DND-41 (cell line): ENCODE measurements around the gene AMACR.

Source experiments
- ATAC-seq: fragments of 200-7000 bp; cut with Tn5 transposase; 3 replicates; pipeline ENCODE4 v1.9.1; 2021; ENCODE audit warnings: low read depth; ENCODE audit not compliant: insufficient read depth
- DNase-seq: peaks from one replicate; pipeline ENCODE4 v3.0.0-alpha.2; 2020
- H2AFZ ChIP-seq: 2 replicates; pipeline ENCODE4 v1.6.0; 2012; ENCODE audit warnings: low read depth, low read length
- H3K27ac ChIP-seq: 2 replicates; pipeline ENCODE4 v1.5.1; 2012; ENCODE audit warnings: low read length, inconsistent platforms
- H3K27me3 ChIP-seq: fragments of 200-600 bp; sonication (generic); 2 replicates; pipeline ENCODE4 v1.6.0; 2012; ENCODE audit warnings: low read length, mild to moderate bottlenecking, inconsistent platforms; ENCODE audit not compliant: insufficient read depth, poor library complexity
- H3K36me3 ChIP-seq: 2 replicates; pipeline ENCODE4 v1.5.1; 2012; ENCODE audit warnings: low read length, inconsistent platforms; ENCODE audit not compliant: insufficient read depth
- H3K4me1 ChIP-seq: 2 replicates; pipeline ENCODE4 v1.5.1; 2012; ENCODE audit warnings: mild to moderate bottlenecking, low read length; ENCODE audit not compliant: insufficient read depth
- H3K4me2 ChIP-seq: 2 replicates; pipeline ENCODE4 v1.6.0; 2012; ENCODE audit warnings: mild to moderate bottlenecking, moderate library complexity, low read length, inconsistent platforms; ENCODE audit not compliant: insufficient read depth
- H3K4me3 ChIP-seq, 2 experiments: fragments of 200-600 bp in 1 of 2; shearing (Covaris generic) in 1 of 2; 2 replicates each; pipeline ENCODE4 v1.5.1; 2012 to 2016; ENCODE audit warnings: inconsistent platforms in 2 of 2, low read length in 2 of 2, mild to moderate bottlenecking in 2 of 2, low read depth in 1 of 2, moderate library complexity in 1 of 2
- H3K79me2 ChIP-seq: 2 replicates; pipeline ENCODE4 v1.6.0; 2012; ENCODE audit warnings: low read length, inconsistent platforms; ENCODE audit not compliant: insufficient read depth
- H3K9ac ChIP-seq: 2 replicates; pipeline ENCODE4 v1.6.0; 2012; ENCODE audit warnings: low read depth, mild to moderate bottlenecking, inconsistent platforms, low read length, moderate library complexity
- H3K9me3 ChIP-seq: 2 replicates; pipeline ENCODE4 v1.5.1; 2012; ENCODE audit warnings: low read length, moderate library complexity, mild to moderate bottlenecking, inconsistent platforms; ENCODE audit not compliant: insufficient read depth, severe bottlenecking
- H4K20me1 ChIP-seq: 2 replicates; pipeline ENCODE4 v1.6.0; 2012; ENCODE audit warnings: low read length; ENCODE audit not compliant: insufficient read depth
- EZH2 ChIP-seq: IDR thresholded peaks from 3 replicates; pipeline ENCODE4 v1.6.1; 2012; ENCODE audit warnings: borderline replicate concordance, low read depth, mild to moderate bottlenecking, moderate library complexity, low read length, inconsistent platforms; ENCODE audit not compliant: severe bottlenecking
- TF ChIP-seq, protein P1 (sequence below): IDR thresholded peaks from 2 replicates; pipeline ENCODE4 v1.5.1; 2012; ENCODE audit warnings: borderline replicate concordance, low read length, moderate library complexity, mild to moderate bottlenecking; ENCODE audit not compliant: poor library complexity, severe bottlenecking; ENCODE audit errors: extremely low read depth

The AMACR gene

DNA sequence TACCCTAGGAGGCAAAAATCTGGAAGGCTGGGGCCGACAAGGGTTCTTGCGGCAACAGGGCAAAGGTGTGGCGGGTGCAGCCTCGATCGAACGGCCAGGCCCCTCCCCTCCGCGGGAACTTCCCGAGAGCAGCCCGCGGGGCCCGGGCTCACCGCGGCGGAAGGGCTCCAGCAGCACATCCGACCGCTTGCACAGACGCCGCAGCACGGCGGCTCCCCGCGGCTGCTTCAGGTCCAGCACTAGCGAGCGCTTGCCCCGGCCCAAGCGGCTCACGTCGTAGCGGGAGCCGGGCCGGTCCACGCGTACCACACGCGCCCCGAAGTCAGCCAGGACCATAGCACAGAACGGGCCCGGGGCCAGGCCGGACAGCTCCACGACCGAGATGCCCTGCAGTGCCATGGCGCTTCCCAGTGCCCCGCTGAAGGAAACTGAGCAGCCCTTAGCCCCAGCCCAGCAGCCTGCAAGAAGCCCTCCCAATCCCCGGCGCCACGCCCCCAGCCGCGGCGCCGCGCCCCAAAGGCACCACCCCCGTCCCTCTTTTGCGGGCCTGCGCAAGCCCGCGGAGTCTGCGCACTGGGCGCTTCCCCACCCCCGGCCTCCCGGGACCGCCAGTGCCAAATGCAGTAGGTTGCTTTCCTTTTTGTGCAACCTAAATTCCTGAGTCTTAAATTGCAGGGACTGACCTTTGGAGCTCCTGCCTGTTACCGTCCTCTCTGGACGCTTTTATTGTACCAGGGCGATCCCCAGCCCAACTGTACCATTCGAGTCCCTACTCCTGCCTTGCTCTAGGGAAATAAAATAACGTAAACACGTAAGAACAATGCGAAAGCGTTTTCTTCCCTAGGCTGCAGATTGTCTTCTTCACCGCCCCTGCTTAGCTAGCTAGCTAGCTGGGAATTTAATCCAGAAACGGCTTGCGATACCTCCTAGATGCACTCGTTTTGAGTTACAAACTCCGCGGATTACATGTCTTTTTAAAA, at the start of gene AMACR:
Gene AMACR, minus strand, starts transcription at position 430 of the 980 bp plus-strand sequence. Its CDS starts 31 bp downstream, at position 399.
- Histone ChIP-seq H3K79me2 (peaks cover 8% of the 10 kb centered on the region), H3K4me3 (peak within 1 kb of the TSS; percentile 44 to 75), H3K27me3 (no peaks in the 10 kb centered on the region), H2AFZ (peak within 1 kb of the TSS; percentile 89), H4K20me1 (no peaks in the 10 kb centered on the region), H3K4me1 (peaks cover 24% of the 10 kb centered on the region), H3K27ac (peak within 1 kb of the TSS; percentile 96), H3K9ac (peak within 1 kb of the TSS; percentile 72), H3K9me3 (no peaks in the 10 kb centered on the region), H3K4me2 (peak within 1 kb of the TSS; percentile 90), H3K36me3 (peaks cover 20% of the 10 kb centered on the region)
- TF ChIP-seq EZH2, result no peak
- TF ChIP-seq, protein P1, sequence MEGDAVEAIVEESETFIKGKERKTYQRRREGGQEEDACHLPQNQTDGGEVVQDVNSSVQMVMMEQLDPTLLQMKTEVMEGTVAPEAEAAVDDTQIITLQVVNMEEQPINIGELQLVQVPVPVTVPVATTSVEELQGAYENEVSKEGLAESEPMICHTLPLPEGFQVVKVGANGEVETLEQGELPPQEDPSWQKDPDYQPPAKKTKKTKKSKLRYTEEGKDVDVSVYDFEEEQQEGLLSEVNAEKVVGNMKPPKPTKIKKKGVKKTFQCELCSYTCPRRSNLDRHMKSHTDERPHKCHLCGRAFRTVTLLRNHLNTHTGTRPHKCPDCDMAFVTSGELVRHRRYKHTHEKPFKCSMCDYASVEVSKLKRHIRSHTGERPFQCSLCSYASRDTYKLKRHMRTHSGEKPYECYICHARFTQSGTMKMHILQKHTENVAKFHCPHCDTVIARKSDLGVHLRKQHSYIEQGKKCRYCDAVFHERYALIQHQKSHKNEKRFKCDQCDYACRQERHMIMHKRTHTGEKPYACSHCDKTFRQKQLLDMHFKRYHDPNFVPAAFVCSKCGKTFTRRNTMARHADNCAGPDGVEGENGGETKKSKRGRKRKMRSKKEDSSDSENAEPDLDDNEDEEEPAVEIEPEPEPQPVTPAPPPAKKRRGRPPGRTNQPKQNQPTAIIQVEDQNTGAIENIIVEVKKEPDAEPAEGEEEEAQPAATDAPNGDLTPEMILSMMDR, result peak; percentile 11
- DNase-seq, result peak; percentile 94
- ATAC-seq, result peak; percentile 93

DNA sequence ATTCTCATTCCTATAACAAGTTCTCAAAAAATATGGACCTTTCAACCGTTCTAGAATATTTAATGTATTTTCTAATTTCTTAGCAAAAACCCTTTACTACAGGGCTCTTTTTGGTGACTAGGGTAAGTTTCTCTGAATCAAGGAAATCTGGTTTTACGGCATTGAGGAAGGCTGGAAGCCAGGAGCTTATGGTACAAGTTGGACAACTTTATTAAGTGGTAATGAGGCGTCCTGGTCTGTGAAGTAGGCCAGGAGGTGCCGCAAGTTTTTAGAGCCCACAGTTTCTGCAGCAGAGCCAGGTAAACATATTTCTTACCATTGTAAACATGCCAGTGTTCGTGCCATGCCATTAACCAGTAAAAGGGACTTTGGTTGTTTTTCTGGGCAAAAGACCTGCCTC, 49.7 kb upstream of the AMACR start:
- H2AFZ ChIP-seq, result no peak overlapping the region
- no peak for ATAC-seq
- H3K27me3 ChIP-seq, result no peaks in the 10 kb centered on the region
- no peak for DNase-seq
- no peaks in the 10 kb centered on the region for H3K4me1 ChIP-seq
- no peak overlapping the region for H3K27ac ChIP-seq
- peaks cover 4% of the 10 kb centered on the region for H3K9me3 ChIP-seq
- no peaks in the 10 kb centered on the region for H3K79me2 ChIP-seq
- H3K9ac ChIP-seq, result no peak overlapping the region
- no peaks in the 10 kb centered on the region for H3K36me3 ChIP-seq
- TF ChIP-seq EZH2, result no peak
- TF ChIP-seq, protein P1, result no peak
- H3K4me2 ChIP-seq, result no peak overlapping the region
- no peak overlapping the region for H3K4me3 ChIP-seq
- H4K20me1 ChIP-seq, result no peaks in the 10 kb centered on the region

DNA sequence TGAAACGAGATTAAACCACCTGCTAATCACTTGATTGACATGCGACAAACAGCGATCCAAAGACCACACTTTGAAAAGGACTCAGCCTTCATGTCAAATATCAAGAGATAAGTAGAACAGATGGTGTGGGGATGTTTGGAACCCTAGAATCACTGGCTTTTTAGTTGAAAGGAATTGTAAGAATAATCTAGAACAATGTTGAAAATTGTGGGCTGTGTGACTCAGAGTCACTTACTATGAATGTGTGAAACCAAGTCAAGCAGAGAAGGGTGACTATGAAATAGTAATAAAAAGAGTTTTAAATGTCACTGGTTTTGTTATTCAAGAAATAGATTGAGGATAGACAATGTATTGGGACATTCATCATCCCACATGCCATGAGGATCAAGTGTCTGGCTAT, 49.3 kb upstream of the AMACR start:
- no peaks in the 10 kb centered on the region for H4K20me1 ChIP-seq
- H3K9ac ChIP-seq, result no peak overlapping the region
- no peak for ATAC-seq

More for the DNA sequence above, 49.3 kb upstream of the AMACR start:
- H3K4me3 ChIP-seq, result no peak overlapping the region
- no peak overlapping the region for H3K27ac ChIP-seq
- H3K79me2 ChIP-seq, result no peaks in the 10 kb centered on the region
- H3K9me3 ChIP-seq, result peaks cover 4% of the 10 kb centered on the region
- H3K4me2 ChIP-seq, result no peak overlapping the region
- H3K27me3 ChIP-seq, result no peaks in the 10 kb centered on the region
- DNase-seq, result no peak
- no peaks in the 10 kb centered on the region for H3K4me1 ChIP-seq
- no peak overlapping the region for H2AFZ ChIP-seq
- no peak for TF ChIP-seq EZH2
- TF ChIP-seq, protein P1, result no peak
- no peaks in the 10 kb centered on the region for H3K36me3 ChIP-seq
